ENCODE data around the gene AGPAT4.
"Not testable (repeated sequence)": the region's sequence is repeated elsewhere in the genome, so short reads cannot be mapped to it uniquely, and the experiment has no call there.

The AGPAT4 gene

DNA sequence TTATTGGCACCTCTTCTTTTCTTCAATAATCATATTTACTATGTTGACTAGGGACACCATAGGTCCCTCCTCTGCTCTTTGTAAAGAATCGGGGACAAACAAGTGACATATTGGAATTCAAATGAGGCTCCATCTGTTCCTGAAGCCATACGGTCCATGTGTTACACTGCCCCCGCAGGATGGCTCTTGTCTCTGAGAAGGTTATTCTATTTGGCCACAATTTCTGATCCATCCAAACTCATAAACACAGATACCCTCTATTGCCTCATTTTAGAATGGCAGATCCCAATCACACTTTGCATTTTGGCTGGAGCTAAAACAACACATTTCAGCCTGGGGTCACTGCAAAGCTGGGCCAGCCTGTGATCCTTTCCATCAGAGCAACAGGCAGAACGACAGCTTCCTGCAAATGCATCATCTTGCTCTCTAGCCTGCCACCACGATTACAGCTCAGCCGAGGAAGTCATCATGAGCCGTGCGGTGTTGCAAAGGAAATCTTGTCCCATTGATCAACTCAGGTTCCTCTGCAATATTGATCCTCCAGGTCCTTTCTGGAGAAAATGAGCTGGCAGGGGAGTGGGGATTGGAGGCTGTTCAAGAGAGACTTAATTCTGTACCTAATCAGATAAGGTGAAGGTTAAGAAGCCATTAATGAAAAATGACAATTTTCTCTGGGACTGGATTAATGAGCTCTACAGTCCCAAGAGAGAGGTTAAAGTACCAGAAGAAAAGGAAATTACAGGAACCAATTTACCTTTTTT, 73.1 kb downstream of the AGPAT4 start:
- no peak for DNase-seq (ENCODE audit: low read depth)

DNA sequence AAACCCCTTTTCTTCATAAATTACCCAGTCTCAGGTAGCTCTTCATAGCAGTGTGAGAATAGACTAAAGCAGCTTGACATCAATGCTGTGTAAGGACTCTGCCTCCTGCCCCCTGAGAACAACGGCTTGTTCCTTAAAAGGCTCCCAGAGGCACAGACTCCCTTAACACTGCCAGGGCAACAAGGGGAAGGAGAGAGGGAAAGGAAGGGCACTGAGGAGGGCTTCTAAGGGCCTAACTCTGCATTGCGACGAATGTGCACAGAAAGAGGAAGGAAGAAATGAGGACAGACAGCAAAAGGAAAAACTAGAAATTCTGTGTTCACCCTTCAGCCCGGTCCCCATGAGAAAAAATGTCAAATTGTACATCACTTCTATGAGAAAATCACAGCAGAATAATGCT, 74.0 kb downstream of the AGPAT4 start:
- DNase-seq (ENCODE audit: low read depth): no peak

DNA sequence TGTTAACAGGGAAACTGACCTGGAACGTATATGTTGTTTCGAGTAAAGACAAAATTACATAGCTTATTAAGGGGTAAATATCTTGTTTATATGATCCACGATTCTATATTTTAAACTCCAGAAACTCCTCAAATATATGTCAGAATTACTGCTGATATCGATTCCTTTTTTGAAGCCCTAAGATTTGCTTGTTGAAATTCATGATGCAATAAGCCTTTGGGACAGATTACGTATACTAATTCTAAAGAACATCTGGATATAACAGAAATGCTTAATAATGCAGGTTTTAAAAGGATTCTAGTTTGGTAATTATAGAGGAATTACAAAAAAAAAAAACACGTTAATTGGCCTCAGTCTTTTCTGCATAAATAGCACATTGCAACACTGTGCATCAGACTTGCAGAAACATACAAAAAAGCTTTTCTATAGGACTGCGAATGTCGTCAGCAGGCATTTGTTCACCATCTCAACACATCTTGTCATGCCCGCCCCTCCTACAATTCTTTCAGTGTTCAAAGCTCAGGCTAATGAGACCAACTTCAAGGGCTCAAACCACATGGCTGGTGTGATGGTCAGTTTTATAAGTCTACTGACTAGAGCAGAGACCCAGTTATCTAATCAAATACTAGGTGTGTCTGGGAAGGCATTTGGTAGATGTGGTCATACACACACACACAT, 74.9 kb downstream of the AGPAT4 start:
- DNase-seq (ENCODE audit: low read depth): no peak

DNA sequence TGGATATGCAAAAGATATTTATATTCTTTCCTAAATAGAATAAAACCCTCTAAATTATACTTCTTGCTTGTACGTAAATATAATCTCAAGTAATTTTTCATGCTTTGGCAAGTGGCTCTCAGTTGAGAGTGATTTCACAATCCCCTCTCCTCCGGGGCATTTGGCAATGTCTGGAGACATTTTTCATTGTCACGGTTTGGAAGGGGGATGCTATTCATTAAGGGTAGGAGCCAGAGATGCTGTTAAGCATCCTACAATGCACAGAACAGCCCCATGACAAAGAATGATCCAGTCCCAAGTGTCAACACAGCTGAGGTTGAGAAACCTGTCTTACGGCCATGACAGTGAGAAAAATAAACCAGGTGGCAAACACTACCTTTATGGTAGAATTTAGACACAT, 75.7 kb downstream of the AGPAT4 start:
- DNase-seq (ENCODE audit: low read depth): no peak

DNA sequence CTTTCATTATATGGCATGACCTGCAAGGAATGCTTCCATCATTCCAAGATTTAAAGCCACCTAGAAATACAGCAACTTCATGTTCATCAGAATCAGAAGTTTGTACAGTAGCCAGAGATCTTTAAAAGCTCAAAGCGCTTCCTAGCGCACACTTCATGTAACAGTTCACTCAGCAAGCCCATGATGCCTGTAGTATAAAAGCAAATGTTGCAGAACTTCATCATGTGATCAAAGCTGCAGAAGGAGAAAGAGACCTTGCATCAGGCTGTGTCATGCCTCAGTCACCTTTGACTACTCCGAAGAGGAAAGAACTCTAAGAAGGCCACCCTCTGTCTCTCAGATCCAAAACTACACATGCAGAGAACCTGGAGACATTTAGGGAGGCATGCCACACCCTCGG, 78.5 kb downstream of the AGPAT4 start:
- DNase-seq (ENCODE audit: low read depth): no peak

DNA sequence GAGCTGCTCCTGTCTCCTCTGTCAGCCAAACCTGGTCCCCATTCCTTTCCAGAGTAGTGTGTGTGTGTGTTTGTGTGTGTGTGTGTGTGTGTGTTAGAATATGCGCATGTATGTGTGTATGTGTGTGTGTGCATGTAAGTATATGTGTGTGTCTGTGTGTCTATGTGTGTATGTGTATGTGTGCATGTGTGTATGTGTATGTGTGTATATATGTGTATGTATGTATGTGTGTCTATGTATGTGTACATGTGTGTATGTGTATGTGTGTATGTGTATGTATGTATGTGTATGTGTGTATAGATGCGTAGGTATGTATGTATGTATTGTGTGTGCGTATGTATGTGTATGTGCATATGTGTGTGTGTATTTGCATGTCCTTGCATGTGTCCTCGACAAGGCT, 79.5 kb downstream of the AGPAT4 start:
- DNase-seq (ENCODE audit: low read depth): no peak

DNA sequence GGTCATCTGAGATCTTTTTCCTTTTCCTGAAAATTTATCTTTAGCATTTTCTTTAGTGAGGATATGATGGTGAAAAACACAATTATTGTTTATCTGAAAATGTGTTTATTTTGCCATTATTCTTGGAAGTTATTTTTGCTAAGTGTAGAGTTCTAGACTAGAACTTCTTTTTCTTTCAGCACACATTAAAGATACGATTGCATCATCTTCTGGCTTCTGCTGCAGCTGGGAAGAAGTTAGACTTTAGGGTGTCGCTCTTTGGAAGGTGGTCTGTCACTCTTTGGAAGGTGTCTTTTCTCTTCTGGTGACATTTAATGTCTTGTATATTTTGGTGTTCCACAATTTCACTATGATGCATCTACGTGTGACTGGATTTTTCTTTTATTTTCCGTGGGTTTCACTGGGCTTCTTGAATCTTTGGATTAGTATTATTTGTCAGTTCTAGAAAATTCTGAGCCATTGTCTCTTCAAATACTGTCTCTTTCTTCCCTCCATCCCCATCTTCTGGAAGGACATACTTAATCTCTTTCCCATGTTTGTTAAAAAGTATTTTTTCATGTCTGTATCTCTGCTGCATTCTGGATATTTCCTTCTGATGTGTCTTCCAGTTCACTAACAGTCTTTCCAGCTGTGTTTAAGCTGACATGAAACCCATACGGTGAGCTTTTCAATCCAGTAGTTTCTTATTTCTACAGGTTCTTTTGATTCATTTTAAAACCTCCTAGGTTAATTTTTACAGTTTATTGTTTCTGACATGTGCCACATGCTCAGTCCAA, 81.0 kb downstream of the AGPAT4 start:
- DNase-seq (ENCODE audit: low read depth): no peak

DNA sequence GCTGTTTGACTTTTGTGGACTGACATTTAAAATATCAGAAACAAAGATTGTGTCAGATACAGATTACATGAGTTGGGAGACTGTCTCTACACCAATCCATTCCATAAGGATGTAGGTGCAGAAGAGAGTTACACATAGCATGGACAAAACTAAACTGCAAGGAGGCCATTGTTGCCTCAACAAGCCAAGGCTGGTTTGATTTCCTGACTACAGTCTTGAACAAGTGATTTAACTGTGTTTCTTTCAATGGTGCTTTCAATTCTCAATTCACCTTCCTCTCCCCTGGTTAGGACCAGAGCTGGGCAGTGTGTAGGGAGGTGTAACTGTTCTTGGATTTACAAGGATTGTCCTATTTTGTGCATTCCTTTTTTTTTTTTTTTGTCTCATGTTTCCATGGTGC, 82.2 kb downstream of the AGPAT4 start:
- DNase-seq (ENCODE audit: low read depth): no peak

DNA sequence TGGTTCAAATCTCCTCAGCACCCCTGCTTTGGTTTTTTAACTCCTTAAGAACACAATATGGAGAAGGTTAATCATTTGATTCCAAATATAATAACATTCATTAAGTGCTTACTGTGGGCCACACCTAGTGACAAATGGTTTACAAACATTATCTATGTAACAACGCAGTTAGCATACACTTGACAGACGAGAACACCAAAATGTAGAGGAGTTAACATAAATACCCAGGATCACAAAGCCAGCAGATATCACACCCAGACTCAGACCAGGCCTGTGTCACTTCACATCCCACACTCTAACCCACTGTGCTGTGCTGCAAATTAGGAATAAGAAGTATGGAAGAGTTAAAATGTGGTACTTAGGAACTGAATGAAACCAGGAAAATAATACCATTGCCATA, 82.9 kb downstream of the AGPAT4 start:
- DNase-seq (ENCODE audit: low read depth): no peak

DNA sequence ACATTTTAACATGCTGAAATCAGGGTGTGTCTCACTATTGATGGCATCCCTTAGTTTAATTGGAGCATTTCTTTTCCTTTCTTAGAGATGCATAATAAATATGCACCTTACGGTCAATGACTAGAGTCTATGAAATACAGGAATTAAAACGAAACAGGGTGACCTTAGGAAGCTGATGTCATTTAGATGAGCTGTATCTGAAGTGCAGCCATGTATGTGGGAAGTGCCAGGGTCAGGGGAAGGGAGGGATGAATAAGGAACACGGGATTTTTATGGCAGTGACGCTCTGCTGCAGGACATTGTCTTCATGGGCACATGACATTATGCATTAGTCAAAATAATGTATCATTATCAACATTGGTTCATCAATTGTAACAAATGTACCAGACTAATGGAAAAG, 84.0 kb downstream of the AGPAT4 start:
- no peak for DNase-seq (ENCODE audit: low read depth)

DNA sequence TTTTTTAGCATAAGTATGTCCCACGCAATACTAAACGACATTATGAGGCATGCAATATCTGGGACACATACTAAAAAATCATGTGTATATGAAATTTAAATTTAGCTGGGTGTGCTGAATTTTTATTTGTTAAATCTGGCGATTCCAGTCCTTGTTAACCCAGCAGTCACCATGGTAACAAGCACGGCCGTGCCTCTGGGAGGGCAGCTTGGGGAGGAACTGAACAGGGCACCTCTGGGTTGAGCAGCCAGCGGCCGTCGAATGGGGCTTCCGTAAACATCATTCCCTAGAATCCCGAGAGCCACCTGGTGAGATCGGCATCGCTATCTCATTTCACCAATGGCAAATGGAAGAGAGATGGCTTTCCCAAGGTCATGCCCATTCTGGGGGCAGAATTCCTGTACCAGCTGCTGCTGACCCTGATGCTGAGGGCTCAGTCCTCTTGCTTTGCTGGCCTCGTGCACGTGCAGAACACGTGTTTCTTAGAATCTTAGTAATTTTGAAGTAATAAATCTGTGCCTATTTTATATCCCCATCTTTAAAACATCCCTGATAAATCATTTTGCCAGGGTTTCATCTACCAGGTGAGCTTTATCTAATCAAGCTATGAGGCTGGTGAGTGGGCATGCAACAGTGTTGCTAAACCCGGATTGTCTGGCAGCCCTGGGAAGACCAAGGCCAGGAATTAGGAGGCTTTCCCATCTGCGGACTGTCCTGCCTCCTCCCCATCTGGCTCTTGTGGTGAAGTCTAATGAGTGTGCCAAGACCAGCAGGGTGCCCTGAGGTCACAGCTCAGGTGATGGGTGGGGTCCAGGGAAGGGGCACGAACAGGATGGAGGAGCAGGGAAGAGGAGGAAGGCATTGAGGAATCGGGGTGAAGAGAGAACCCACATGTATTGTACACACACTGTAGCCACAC, 85.1 kb downstream of the AGPAT4 start:
- no peak for DNase-seq (ENCODE audit: low read depth)

DNA sequence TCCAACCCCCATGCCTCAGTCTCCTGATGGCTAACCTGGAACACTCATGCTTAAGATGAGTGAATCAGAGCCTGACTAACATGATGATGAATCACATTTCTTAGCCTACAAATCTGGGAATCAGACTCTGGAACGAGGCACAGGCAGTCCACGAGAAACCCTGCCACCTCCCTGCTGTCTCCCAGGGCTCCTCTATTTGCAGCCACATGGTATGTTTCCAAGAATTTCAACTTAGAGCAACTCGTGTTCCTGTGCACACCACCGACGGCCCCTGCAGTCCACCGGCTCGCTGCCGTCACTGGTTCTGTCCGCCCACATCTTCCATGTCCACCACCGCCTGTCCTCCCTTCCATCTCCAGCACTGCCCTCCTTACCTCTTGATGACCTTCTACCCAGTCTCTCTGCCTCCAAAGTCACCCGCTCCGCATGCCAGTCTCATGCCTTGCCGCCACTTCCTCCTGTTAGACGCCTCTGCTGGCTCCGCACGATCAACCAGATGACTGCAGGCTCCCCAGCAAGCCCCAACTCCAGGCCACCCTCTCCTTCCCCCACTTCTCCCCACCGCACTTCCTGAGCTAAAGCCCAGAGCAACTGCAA, 87.6 kb downstream of the AGPAT4 start:
- DNase-seq (ENCODE audit: low read depth): peak; percentile 75

DNA sequence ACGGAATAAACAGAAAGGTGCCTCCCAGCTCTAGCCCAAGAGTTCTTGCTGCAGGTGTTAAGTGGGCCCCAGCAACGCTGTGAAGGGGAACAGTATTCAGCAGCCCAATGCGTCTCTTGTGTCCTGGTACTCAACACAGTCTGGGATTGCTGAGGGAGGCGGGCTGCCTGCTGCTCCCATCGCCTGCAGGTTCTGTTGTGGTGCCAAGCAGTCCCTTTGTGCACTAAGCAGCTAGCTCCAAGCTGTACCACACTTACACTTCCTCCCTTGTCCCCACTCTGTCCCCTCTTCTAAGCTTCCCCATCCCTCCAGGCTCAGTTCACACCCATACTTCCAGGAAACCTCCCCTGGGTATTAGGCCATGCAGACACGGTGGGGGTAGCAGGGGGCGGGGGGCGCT, 92.7 kb downstream of the AGPAT4 start:
- no peak for DNase-seq (ENCODE audit: low read depth)

DNA sequence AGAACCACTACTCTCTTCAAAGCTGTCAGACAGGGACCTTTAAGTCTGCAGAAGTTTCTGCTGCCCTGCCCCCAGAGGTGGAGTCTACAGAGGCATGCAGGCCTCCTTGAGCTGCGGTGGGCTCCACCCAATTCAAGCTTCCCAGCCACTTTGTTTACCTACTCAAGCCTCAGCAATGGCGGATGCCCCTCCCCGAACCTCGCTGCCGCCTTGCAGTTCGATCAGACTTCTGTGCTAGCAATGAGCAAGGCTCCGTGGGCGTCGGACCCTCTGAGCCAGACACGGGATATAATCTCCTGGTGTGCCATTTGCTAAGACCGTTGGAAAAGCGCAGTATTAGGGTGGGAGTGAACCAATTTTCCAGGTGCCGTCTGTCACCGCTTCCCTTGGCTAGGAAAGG, 95.7 kb downstream of the AGPAT4 start:
- not testable (repeated sequence) for DNase-seq (ENCODE audit: low read depth)

DNA sequence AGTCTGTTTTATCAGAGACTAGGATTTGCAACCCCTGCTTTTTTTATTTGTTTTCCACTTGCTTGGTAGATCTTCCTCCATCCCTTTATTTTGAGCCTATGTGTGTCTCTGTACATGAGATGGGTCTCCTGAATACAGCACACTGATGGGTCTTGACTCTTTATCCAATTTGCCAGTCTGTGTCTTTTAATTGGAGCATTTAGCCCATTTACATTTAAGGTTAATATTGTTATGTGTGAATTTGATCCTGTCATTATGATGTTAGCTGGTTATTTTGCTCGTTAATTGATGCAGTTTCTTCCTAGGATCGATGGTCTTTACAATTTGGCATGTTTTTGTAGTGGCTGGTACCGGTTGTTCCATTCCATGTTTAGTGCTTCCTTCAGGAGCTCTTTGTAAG, 97.4 kb downstream of the AGPAT4 start:
- not testable (repeated sequence) for DNase-seq (ENCODE audit: low read depth)

DNA sequence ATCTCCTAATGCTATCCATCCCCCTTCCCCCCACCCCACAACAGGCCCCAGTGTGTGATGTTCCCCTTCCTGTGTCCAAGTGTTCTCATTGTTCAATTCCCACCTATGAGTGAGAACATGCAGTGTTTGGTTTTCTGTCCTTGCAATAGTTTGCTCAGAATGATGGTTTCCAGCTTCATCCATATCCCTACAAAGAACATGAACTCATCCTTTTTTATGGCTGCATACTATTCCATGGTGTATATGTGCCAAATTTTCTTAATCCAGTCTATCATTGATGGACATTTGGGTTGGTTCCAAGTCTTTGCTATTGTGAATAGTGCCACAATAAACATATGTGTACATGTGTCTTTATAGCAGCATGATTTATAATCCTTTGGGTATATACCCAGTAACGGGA, 101.1 kb downstream of the AGPAT4 start:
- DNase-seq (ENCODE audit: low read depth): not testable (repeated sequence)

DNA sequence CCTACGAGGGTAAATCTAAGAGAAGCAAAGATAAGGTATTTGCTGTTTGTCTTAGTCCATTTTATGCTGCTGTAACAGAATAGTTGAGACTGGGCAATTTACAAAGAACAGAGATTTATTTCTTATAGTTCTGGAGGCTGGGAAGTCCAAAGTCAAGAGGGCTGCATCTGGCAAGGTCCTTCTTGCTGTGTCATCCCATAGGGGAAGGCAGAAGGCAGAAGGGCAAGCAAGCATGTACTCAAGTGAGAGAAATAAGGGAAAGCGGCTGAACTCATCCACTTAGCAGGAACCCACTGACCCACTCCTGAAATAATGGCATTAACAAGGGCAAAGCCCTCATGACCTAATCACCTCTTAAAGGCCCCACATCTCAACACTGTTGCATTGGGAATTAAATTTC, 102.7 kb downstream of the AGPAT4 start:
- no peak for DNase-seq (ENCODE audit: low read depth)

DNA sequence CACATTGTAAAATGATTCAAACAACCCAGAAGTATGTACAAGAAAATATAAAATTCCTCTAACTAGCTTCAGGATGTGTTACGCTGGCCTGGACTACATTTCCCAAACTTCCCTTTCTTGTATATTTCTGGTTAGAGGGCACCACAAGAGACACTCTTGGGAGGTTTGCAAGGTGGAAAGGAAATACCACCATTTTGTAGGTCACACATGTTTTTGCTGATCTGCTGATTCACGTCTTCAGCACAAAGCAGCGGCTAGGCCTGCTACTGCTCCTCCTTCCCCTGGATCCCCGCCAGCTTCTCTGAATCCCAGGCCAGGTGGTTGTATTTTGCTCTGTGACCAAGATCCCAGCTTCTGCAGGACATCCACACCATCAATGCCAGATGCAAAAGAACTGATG, 104.2 kb downstream of the AGPAT4 start:
- no peak for DNase-seq (ENCODE audit: low read depth)

DNA sequence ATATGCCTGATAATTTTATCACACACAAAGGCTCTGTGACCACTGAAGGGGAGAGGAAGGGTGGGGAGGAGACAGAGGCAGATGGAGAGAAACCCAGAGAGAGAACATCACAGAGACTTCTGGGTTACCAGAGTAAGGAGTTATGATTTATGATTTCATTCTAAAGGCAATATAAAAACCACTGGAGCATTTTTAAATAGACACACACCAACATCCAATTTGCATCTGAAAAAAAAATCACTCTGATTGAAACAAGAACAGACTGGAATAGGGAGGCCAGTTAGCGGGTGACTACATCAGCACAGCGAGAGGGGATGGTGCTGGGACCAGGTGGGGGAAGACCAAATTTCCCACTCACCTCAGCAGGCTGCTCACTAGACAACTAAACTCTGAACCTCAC, 104.8 kb downstream of the AGPAT4 start:
- no peak for DNase-seq (ENCODE audit: low read depth)

DNA sequence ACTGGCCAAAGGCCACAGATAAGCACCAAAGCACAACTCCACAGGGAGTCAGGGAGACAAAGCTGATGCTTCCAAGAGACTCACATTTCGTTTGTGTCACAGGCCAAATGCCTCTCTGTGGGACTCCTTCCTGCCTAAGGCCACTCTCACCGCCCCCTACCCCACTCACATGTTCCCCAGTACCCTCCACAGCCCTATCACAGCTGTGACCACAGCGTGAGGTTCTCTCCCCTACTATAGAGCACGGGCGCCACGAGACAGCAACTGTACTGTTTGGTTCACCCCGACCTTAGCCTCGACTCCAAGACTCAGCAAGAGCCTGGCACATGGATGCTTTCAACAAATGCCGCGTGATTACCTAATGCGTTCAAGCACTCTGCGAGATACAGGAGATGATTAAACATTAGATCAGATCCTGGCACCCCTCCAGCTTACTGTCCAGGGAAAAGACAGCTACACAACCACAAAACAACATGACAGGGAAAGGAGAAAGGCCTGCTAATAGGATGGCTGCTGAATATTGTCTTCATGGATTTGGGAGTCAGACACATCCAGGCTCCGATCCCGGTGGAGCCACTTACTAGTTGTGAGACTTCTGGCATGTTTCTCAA, 105.5 kb downstream of the AGPAT4 start:
- peak; percentile 95 for DNase-seq (ENCODE audit: low read depth)

DNA sequence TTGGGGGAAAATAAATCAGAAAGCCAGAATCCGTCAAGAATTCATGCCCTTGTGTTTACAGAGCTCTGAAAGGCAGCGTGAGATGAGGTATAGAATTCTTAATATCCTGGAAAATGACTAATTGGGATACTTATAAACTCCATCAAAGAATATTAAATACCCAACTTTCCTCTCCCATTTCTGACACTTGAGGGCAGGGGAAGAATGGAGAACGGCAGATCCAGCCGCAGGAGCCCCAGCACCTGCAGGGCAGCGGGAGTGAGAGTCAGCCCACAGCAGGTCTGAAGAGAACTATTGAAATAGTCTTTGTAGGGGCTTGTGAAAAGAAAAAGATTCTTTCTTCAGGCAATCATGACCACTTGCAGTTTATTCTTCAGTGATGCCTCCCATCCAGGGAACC, 107.2 kb downstream of the AGPAT4 start:
- no peak for DNase-seq (ENCODE audit: low read depth)

All from HS-5 (cell line).